Activated gamma-delta T cell treated with Interleukin-2 at 50 U/mL for 16 hours (primary cell): ENCODE measurements around the gene DVL2.
"Not testable (repeated sequence)": the region's sequence is repeated elsewhere in the genome, so short reads cannot be mapped to it uniquely, and the experiment has no call there.

Experiments used
- DNase-seq: peaks from one replicate; pipeline ENCODE4 v3.0.0-alpha.2; 2020

DVL2 gene

DNA sequence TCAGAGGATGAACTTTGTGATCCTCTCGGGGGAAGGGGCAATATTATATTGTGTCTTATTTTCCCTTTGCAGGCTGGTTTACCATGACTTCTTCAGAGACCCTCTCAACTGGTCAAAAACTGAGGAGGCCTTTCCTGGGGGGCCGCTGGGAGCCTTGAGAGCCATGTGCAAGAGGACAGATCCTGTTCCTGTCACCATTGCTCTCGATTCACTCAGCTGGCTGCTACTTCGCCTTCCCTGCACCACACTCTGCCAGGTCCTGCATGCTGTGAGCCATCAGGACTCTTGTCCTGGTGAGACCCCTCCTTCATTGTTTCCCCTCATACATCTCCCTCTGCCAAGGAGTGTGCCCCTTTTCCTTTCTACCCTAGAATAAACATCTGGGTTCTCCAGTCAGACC is 20.2 kb upstream of the DVL2 start:
- DNase-seq: no peak

DNA sequence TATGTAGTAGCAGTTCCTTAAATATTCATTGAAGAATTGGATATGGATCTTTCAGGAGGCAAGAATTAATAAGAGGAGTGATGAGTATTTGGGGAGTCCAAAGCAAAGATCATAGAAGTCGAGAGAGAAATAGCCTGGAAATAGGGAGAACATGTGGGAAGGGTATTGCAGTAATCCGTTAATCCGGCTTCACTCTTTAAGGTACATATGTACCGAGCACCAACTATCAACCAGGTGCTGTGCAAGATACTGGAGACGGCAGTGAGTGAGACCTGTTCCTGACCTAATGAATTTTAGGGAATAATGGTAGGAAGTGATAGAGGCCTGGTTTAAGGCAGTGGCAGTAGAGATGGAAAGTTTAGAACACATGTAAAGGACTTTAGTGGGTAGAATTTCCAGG is 18.8 kb upstream of the DVL2 start:
- DNase-seq: no peak

- DNase-seq: peak; percentile 84
Measured at GRCh38 chr17:7252176-7253043, 18.1 kb upstream of the DVL2 start, which contains the start of gene ELP5. TSS of gene ELP5 (plus strand) at chr17:7252215. CDS start at chr17:7252551, 336 bp downstream.

DNA sequence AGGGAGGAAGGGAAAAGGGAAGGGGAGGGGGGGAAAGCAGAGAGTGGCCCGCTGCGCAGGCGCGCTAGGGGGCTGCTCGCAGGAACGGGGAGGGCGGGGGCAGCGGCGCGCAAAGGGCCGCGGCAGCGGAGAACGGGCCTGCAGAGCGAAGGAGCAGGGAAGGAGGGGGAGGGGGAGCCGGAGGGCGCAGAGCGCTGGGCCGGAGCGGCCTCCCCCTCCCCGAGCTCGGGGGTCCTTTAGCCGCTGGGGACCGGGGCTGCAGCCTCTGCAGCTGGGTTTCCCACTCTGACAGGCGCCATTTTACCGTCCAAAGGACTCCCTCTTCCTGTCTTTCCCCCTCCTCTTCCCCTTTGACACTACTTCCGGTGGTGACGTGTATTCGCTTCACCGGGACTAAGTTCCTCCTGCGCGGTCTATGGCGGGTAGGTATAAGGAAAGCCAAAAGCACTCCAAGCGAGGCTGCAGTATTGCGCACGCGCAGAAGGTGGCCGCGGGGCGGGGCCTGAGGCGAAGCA is 17.4 kb upstream of the DVL2 start, which contains the start of gene CTDNEP1:
CTDNEP1 (minus strand) TSS at position 74 of the 515 bp plus-strand sequence. CDS start 438 bp downstream, outside the sequence.
- peak; percentile 99 for DNase-seq

- DNase-seq: peak; percentile 16
Measured at GRCh38 chr17:7250695-7251627, 16.6 kb upstream of the DVL2 start.

- DNase-seq: no peak
Measured at GRCh38 chr17:7249830-7250229, 15.5 kb upstream of the DVL2 start.

GRCh38 chr17:7249214-7249613 is 14.9 kb upstream of the DVL2 start:
- DNase-seq: no peak

- DNase-seq: no peak
Measured at GRCh38 chr17:7248796-7249195, 14.5 kb upstream of the DVL2 start.

DNA sequence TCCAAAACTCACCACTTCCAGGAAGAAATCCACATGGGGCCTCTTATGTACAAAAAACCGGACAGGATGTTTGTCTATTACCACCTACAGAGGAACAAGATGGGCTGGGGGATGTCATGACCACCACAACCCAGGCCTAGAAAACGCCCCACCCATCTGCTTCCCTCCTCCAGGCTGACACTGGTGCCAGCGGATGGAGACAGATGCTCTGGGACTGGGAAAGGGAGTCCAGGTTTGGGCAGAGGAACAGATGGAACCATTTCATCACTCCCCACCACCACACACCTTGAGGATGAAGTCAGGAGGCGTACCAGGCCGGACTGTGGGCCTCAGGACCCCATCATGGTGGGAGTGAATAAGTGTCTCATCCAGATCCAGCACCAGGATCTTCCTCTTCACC is 12.5 kb upstream of the DVL2 start:
- no peak for DNase-seq

DNA sequence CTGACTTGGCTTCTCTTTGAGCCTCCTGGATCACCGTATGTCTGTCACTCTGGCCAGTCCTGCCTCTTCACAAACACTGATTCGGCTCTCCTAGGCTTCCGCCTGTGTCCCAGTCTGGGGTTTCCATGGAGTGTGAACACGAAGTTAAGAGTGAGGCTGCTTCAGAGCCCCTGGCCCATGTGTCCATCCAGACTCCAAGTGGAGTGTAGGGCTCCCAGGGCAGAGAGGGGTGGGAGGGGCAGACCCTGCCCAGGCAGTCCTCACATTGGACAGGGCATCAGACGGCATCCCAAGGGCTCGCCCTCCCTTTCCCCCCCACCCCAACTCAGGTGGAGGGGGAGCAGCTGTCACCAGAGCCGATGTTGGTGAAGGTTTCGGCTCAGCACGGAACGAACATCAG is 9.5 kb upstream of the DVL2 start:
- DNase-seq: not testable (repeated sequence)

DNA sequence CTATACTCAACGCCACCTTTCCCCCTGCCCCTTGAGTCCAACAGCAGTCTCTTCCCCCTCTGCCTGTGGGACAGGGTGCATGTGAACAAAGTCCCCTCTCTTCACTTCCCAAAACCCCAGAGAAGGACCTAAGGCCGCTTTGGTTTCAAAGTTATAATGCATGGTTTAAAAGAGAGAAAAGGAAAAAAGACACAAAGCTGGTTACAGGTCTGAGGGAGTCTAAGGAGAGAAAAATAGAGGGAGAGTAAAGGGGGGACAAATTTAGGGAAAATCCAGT is 9.1 kb upstream of the DVL2 start:
- no peak for DNase-seq

GRCh38 chr17:7242717-7243452 is 8.6 kb upstream of the DVL2 start:
- peak; percentile 93 for DNase-seq

DNA sequence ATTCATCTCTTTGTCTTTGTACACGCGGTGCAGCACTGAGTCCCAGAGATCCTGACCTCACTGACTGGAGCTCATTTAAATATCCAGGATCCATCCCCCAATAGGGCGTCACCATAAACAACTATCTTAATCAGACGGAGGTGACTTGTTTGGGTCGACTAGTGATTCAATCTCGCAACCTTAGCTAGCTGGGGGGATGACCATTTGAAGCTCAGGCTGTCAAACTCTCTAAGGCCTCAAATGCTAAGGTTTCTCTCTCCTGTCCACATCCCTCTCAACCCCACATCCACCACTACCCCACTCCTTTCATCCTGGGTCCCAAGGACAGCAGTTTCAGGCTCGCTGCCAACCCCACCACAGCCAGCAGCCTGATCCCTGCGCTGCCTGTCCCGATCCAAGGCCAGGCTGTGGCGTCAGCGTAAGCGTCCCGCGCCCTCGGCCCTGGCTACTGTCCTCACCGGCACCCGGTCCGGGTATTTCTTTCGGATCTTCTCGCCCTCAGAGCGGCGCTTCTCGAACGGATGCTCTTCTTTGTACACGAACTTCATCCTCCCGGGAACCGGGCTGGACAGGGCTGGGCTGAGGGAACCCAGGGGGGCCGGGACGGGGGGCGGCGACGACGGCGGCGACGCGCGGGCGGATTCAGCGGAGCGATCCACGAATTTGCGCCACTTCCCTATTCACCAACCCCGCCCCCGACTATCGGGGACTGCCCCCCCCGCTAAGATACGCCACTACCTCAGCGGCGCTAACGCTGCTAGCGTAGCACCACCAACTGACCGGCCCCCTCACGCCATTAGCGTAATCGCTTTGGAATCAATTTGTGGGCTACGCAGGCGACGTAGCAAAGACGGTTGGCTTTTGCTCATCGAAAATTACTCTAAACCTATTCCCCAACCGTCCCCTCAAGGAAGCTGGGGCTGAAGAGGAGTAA is 7.7 kb upstream of the DVL2 start, which contains the start of gene GABARAP:
GABARAP (minus strand) TSS at position 667 of the 934 bp plus-strand sequence; CDS start at position 548, 119 bp downstream.
- DNase-seq: peak; percentile 94

DNA sequence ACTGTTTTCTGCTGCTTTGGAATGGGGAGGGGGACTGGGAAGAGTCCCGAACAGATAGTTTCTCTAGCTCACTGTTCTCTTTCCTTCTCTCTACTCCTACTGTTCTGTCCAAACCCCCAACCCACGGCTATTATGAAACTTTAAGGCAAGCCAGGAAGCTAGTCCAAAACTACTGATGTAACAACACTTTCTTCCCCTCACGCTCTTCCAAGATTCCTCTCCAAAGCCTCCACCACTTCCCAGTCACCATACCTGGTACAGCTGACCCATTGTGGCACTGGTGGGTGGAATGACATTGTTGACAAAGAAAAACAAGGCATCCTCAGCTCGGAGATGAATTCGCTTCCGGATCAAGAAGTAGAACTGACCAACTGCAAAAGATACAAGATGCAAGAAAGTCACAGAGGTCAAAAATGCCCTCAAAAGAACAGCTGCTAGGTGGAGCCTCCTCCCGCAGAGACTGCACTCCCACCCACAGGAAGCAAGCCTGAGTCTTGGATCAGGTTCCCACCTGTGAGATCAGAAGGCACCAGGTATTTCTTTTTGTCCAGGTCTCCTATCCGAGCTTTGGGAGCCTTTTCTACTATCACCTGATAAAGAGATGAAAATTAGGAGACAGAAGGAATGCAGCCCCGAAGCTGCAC is 6.9 kb upstream of the DVL2 start:
- DNase-seq: no peak

GRCh38 chr17:7240375-7240774 is 6.1 kb upstream of the DVL2 start:
- no peak for DNase-seq

GRCh38 chr17:7239091-7240027 is 5.0 kb upstream of the DVL2 start, which contains the start of gene PHF23:
TSS of gene PHF23 (minus strand) at chr17:7239457. CDS start at chr17:7239279, 178 bp downstream.
- peak; percentile 97 for DNase-seq

DNA sequence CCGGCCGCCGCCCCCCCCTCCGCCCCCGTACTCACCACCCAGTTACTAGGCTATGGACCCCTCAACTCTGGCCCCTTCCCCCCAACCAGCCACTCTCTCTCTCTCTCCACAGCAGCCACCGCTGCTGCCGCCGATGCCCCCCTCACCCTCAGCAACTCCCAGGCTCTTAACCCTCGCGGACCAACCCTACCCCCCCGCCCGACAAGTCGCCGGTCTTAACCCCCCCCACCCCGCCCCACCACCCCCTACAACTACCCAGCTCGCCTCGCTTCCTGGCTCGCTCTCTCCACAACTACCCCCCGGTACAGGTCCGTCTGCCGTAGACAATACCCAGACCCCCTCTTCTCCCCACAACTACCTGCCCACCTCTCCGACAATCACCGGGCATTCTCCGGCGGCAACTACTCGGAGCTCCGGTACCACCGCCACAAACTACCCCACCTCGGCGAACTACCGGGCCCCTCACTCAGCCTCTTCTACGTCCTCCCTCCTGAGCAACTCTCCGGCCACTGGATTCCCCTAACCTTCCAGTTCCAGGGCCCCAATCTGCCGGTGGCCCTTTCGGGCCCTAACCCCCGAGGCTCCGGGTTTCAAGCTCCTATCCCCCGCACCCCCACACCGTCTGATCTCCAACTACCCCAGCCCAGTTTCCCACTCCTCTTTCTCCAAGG is 4.2 kb upstream of the DVL2 start:
- DNase-seq: peak; percentile 36

- DNase-seq: peak; percentile 80
Measured at GRCh38 chr17:7237761-7238419, 3.6 kb upstream of the DVL2 start.
